GM15510 (cell line): ENCODE results near the gene PPP1R1A.

ENCODE experiments used
- POLR2A ChIP-seq: IDR thresholded peaks from 3 replicates; pipeline ENCODE4 v1.6.1; 2011; ENCODE audit warnings: borderline replicate concordance; ENCODE audit not compliant: insufficient read length; ENCODE audit errors: extremely low read depth

Gene PPP1R1A

GRCh38 chr12:54565310-54565985 lies 23.0 kb downstream of the PPP1R1A start:
- no peak for TF ChIP-seq POLR2A

DNA sequence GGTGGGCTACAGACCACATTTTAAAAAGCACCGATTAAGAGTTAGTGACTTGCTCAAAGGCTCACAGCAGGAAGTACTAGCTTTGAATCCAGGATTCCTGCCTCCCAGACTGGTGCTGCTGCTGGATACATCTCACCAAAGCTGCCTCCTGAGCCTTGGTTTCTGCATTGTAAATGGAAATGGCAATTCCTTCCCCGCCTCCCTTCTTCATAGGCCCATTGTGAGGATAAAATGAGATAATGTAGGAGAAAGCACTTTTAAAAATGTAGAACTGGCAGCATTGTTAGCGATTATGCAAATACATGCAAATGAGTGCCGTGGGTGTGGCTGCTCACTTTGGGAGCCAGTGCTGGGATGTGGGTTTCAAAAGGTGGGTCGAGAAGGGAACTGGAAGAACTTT lies 23.7 kb downstream of the PPP1R1A start:
- TF ChIP-seq POLR2A: no peak

- no peak for TF ChIP-seq POLR2A
These were observed 24.7 kb downstream of the PPP1R1A start for GRCh38 chr12:54563787-54564186.

DNA sequence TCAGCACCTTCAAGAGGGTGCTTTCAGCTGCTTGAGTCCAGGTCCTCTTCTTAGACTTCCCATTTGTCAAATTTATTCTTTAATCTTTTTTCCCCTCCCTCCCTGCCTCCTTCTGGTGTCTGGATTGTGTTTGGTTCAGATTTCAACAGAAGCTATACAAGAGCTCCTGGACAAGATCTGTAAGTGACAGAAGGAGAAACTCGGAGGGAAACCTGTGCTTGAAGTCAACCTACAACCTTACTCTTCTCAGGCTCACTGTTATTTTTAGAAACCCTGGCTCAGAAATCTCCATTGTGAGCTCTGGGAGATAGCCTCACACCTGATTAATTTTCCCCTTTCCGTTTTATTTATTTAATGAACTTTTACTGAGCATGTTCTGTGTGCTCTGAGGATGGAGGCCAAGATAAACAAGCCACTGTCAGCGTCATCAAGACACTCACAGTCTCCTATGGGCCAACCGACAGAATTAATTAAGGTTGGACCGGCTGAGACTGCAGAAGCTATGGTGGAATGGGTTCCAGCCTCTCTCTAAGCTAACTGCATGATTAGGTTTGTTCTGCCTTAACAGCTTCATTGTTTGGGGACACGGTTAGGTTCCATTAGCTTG lies 25.6 kb downstream of the PPP1R1A start:
- no peak for TF ChIP-seq POLR2A

DNA sequence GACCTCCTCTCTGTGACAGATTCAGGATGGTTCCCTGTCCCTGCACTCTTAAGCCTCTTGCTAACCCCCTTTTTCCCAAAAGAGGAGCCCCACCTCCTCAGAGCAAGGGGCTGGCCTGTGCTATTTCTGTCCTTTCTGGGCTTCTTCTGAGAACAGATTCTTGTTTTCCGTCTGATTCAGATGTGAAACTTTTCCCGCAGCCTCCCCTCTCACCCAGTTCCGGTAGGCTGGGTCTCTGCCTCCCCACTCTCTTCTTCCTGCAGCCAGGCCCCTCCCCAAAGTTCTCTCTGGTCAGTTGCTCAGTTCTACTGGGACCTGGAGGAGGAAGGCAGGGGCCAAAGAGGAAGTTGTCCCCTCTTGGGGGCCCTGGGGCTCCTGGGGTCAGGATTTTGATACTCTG lies 27.3 kb downstream of the PPP1R1A start:
- TF ChIP-seq POLR2A: no peak

GRCh38 chr12:54560374-54560858 lies 28.0 kb downstream of the PPP1R1A start:
- peak; percentile 49 for TF ChIP-seq POLR2A

GRCh38 chr12:54558759-54559158 lies 29.7 kb downstream of the PPP1R1A start:
- no peak for TF ChIP-seq POLR2A

GRCh38 chr12:54558311-54558710 lies 30.1 kb downstream of the PPP1R1A start:
- no peak for TF ChIP-seq POLR2A

GRCh38 chr12:54555670-54556257 lies 32.7 kb downstream of the PPP1R1A start:
- no peak for TF ChIP-seq POLR2A

GRCh38 chr12:54549774-54550451 lies 38.5 kb downstream of the PPP1R1A start:
- no peak for TF ChIP-seq POLR2A

- TF ChIP-seq POLR2A: no peak
These were observed 41.9 kb downstream of the PPP1R1A start for GRCh38 chr12:54546511-54546910.

GRCh38 chr12:54544743-54545142 lies 43.7 kb downstream of the PPP1R1A start:
- TF ChIP-seq POLR2A: no peak

- TF ChIP-seq POLR2A: no peak
These were observed 44.9 kb downstream of the PPP1R1A start for GRCh38 chr12:54543526-54543925.

- no peak for TF ChIP-seq POLR2A
These were observed 46.6 kb downstream of the PPP1R1A start for GRCh38 chr12:54541751-54542290.

DNA sequence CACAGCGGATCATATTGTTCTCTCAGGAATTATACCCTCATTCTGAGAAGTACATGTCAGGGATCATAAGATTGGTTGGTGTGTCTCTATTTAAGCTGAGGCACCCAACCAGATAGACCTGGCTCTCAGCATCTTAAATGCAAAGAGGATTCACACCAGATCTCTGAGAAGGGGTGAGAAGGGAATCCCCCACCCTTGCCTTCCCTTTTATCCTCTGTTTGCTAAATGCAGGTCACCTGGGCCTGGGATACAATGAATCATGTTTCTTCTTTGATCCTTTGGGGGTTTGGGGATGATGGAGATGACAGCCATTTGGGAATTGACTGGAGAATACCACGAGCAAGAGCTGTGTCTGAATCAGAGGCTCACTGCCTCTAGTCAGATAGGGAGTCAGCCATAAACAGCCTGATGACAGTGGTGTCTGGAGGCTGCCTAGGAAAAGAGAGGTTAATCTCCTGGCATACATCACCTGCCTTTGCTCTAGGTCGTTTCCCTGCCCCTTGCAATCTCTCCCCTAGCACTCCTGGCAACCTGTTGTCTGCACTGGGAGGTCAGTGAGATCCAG lies 50.2 kb downstream of the PPP1R1A start:
- no peak for TF ChIP-seq POLR2A

GRCh38 chr12:54535474-54535873 lies 53.0 kb downstream of the PPP1R1A start:
- TF ChIP-seq POLR2A: no peak

DNA sequence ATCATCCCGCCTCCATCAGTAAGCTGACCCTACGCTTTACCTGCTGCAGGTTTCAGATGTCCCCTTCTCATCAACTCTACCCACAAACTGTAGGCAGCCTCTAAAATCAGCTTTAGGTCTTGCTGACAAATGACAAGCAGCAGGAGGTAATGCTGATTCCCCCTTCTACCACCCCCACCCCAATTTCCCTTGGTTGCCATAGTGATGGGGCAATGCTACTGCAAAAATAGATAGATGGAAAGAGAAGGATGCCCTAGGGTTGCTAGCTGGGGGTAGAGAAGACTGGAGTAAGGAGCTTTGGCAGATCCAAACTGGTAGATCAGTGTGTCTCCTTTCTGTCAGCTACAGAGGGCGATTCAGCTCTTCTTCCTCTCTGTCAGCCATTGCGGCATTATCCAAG lies 58.9 kb downstream of the PPP1R1A start:
- TF ChIP-seq POLR2A: no peak
